NOMO-1 treated with dmso at 0.1 percent for 144 hours (cell line): ENCODE results near the gene KLHDC10.
"Not testable (repeated sequence)": the region's sequence is repeated elsewhere in the genome, so short reads cannot be mapped to it uniquely, and the experiment has no call there.

Experiments used
- DNase-seq: peaks from one replicate; lab custom pipeline; 2025; ENCODE audit not compliant: unreplicated experiment; lab: John Stamatoyannopoulos, UW

KLHDC10 gene

DNA sequence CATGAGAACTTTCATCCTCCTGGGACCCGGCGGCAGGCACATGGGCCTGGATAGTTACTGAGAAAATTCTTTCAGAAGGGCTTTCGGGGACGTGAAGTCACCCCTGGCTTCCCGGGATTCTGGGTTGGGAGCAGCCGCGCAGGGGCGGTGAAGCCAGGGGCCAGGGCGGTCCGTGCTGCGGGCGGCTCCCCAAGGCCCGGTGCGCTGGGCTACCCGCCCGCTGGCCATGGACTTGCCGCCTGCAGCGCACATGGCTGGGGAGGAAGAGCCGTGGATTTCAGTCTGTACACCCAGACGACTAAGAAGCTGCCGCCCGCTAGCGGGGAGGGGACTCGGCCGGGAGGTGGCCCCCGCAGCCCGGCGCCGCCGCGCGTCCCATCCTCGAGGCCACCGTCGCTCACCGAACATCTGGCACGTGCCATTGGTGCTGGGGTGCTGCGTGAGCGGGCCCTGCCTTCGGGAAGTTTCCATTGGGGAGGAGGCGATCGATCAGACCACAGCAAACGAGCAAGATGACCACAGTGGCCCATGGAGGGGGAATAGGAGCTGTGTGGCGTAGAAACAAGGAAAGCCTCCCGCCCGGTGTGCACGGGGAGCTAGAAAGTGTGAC lies 70.3 kb downstream of the KLHDC10 start:
- no peak for DNase-seq

DNA sequence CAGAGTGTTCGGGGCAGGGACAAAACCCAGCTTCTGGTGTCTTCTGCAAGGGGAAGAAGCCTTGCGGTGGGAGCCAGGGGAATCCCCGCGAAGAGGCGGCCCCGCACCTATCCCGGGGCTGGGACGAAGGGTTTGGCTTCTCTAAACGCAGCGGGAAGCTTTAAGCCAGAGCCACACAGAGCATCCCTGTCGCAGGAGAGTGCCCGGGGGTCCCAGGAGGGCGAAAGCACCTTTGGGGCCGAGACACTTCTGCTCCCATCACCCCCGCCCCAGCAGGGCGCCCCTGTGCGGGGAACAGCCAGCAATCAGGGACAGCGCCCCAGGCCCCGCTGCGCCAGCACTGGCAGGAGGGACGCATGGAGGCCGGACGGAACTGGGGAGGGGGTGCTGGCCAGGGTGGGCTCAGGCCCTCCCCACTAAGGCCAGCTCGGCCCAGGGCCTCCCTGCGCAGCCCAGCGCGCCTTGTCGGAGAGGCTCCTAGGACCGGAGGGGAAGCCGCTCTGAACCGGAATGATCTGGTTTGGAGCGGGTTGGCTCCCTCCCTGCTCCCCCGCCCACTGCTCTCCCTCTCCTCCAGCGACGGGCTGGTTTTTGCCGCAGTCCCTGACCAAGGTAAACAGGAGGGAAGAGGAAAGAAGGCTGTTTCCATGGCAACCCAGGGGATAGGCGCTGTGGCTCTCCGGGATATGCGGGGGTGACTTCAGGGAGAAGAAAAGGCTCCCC lies 71.0 kb downstream of the KLHDC10 start:
- peak; percentile 2 for DNase-seq

DNA sequence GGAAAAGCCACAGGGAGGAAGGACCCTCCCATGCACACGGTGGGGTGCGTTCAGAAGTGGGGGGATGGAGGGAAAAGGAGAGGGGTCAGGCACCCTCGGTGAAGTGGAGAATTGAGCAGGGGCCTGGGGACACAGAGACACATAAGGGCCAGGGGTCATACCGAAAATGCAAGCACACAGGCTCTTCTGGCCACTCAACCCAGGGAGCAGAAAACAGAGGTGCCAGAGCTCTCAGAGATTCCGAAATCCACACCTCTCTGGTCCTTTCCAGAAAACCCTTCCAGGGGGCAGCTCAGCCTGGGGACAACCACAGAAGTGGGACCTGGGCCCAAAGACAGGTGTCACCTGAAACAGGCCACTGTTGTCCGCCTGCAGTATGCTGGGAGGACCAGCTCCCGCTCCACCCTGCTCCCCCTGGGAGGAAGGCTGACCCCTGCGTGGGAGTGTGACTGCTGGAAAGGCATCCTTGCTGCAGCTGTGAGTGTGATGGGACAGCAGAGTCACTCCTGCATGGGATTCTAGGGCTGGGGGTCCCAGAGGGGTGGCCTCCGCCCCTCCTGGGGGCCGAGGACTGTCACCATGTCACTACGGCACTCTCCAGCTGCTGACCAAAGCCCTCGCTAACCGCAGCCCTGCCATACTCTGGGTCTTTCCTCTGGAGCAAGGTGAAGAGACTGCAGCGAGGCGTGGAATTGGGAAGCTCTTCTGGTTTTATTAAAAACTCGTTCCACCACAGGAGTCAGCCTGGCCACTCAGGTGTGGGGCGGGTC lies 71.7 kb downstream of the KLHDC10 start:
- DNase-seq = no peak

DNA sequence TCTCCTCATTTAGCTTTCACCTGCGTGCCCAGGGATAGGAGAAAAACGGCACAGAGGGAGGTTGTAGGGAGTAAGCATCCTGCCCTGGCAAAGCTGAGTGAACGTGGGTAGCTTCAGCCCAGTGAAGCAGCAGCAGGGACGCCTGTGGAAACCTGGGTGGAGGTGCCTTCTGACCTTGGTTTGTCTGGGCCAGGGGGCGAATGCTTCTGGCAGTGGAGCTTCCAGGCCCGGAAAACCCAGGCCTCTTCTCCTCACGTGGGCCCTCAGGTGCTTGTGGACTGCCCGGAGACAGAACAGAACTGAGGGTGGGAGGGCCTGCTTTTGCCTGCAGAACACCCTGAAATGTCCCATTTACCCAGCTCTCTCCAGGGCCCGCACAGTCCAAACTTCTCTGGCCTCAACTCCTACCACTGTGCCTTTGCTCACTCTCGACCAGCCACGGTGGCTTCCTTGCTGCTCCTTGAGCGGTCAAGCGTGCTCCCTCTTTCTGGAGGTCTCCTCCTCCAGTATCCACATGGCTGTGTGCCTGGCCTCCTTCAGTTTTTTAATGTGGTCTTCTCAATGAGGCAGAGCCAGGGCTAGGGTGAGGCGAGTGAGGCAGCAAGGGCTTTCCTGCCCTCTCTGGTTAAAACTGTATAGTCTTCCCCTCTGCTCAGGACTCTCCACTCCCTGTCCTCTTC lies 72.5 kb downstream of the KLHDC10 start:
- no peak for DNase-seq

- no peak for DNase-seq
Measured at GRCh38 chr7:130143334-130143732, 73.0 kb downstream of the KLHDC10 start.

DNA sequence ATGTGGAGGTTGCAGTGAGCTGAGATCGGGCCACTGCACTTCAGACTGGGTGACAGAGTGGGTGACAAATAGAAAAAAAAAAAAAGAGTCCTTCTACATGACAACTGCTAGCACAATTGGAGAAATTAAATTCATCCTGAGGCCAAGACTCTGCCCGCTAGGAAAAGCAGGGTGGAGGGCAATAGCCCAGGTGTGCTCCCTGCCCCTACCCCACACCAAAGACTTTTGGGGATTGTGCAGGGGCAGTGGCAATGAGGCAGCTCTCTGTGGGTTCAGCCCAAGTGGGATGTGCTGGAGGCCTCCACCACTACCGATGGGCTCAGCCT lies 73.6 kb downstream of the KLHDC10 start:
- DNase-seq = no peak

GRCh38 chr7:130144312-130145171 lies 74.2 kb downstream of the KLHDC10 start:
- no peak for DNase-seq

GRCh38 chr7:130145424-130146100 lies 75.2 kb downstream of the KLHDC10 start:
- no peak for DNase-seq

GRCh38 chr7:130146142-130146541 lies 75.8 kb downstream of the KLHDC10 start:
- DNase-seq = not testable (repeated sequence)

DNA sequence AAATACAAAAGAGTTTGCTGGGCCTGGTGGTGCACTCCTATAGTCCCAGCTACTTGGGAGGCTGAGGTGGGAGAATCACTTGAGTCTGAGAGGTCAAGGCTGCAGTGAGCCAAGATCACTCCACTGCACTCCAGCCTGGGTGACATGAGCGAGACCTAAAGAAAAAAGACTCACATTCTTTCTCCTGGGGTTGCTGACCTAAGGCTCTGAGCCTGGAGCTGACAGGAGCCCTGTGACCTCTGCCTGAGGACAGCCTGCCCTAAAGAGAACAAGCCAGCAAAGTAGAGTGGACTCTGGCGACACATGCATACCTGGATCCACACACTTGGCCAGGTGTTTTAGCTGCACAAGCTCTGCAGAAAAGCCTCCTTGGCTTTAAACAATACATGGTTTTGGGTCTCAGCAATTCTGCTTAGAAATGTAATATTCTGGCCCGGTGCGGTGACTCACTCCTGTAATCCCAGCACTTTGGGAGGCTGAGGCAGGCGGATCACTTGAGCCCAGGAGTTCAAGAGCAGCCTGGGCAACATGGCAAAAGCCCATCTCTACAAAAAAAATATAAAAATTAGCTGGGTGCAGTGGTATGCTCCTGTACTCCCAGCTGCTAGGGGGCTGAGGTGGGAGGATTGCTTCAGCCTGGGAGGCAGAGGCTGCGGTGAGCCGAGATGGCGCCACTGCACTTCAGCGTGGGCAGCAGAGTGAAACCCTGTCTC lies 76.5 kb downstream of the KLHDC10 start:
- DNase-seq = no peak

- DNase-seq = no peak
Measured at GRCh38 chr7:130147710-130148325, 77.5 kb downstream of the KLHDC10 start.

GRCh38 chr7:130148561-130148960 lies 78.2 kb downstream of the KLHDC10 start:
- DNase-seq = no peak

GRCh38 chr7:130149281-130150139 lies 79.2 kb downstream of the KLHDC10 start:
- no peak for DNase-seq

- DNase-seq = no peak
Measured at GRCh38 chr7:130150587-130150986, 80.3 kb downstream of the KLHDC10 start.

GRCh38 chr7:130151591-130152492 lies 81.5 kb downstream of the KLHDC10 start:
- DNase-seq = no peak

DNA sequence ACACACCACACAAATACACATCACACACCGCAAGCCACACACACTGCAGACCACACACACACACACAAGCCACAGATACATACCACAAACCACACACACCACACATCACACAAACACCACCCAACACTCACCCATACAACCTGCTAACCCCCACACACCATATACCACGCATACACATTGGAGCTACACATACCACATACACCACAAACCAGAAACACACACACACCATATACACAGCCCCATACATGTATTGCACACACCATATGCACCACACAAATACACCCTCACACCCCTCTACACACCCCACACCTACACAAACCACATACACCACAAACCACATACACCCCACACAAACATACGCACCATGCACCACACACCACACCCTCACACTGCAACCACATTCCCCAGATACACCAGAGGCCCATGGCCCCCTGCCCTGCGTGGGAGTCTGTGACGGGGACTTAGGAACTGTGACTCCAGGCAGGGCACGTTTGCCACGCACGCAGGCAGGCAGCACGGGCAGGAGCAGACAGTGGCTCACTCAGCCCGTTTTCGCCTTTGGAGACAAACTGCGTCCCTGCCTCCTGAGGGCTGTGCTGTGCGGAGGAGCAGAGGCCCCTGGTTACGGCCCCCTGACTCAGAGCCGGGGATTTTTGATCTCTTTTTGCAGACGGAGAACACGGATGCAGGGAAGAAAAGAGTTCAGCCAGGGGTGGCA lies 82.3 kb downstream of the KLHDC10 start:
- DNase-seq = no peak
